GM19238 (cell line): Measurements from ENCODE around the gene SCN4A.
"Not testable (repeated sequence)": the region's sequence is repeated elsewhere in the genome, so short reads cannot be mapped to it uniquely, and the experiment has no call there.

Source experiments
- DNase-seq: peaks from one replicate; pipeline ENCODE4 v3.0.0; 2011; ENCODE audit warnings: low spot score; ENCODE audit not compliant: insufficient read length

SCN4A gene

GRCh38 chr17:63917646-63918045 is 55.1 kb downstream of the SCN4A start:
- DNase-seq: no peak

GRCh38 chr17:63917206-63917605 is 55.5 kb downstream of the SCN4A start:
- DNase-seq: not testable (repeated sequence)

GRCh38 chr17:63916566-63917185 is 56.0 kb downstream of the SCN4A start:
- DNase-seq: no peak

- not testable (repeated sequence) for DNase-seq
These were observed 57.0 kb downstream of the SCN4A start for GRCh38 chr17:63915753-63916152.

GRCh38 chr17:63914471-63914870 is 58.2 kb downstream of the SCN4A start:
- DNase-seq: no peak

GRCh38 chr17:63911657-63912100 is 61.0 kb downstream of the SCN4A start:
- no peak for DNase-seq

- DNase-seq: no peak
These were observed 61.6 kb downstream of the SCN4A start, which contains the start of gene CSHL1 for GRCh38 chr17:63911041-63911635. Gene CSHL1, minus strand, starts transcription at chr17:63911258. Its CDS starts 62 bp downstream, at chr17:63911196.

- no peak for DNase-seq
These were observed 62.6 kb downstream of the SCN4A start for GRCh38 chr17:63910096-63910495.

GRCh38 chr17:63909586-63909985 is 63.1 kb downstream of the SCN4A start:
- DNase-seq: not testable (repeated sequence)

GRCh38 chr17:63907161-63907778 is 65.4 kb downstream of the SCN4A start:
- DNase-seq: not testable (repeated sequence)

- DNase-seq: not testable (repeated sequence)
These were observed 67.9 kb downstream of the SCN4A start for GRCh38 chr17:63904796-63905195.

GRCh38 chr17:63903787-63904201 is 68.9 kb downstream of the SCN4A start:
- not testable (repeated sequence) for DNase-seq

- not testable (repeated sequence) for DNase-seq
These were observed 70.7 kb downstream of the SCN4A start for GRCh38 chr17:63901971-63902370.

GRCh38 chr17:63898899-63899798 is 73.6 kb downstream of the SCN4A start:
- not testable (repeated sequence) for DNase-seq

GRCh38 chr17:63896524-63897354 is 76.0 kb downstream of the SCN4A start, which contains the start of gene CSH1:
Gene CSH1, minus strand, starts transcription at chr17:63896574. Its CDS starts 63 bp downstream, at chr17:63896511.
- DNase-seq: not testable (repeated sequence)

- not testable (repeated sequence) for DNase-seq
These were observed 77.9 kb downstream of the SCN4A start for GRCh38 chr17:63894821-63895220.

GRCh38 chr17:63894021-63894420 is 78.7 kb downstream of the SCN4A start:
- DNase-seq: not testable (repeated sequence)

GRCh38 chr17:63892316-63893037 is 80.2 kb downstream of the SCN4A start:
- DNase-seq: not testable (repeated sequence)

- not testable (repeated sequence) for DNase-seq
These were observed 83.5 kb downstream of the SCN4A start for GRCh38 chr17:63889026-63889848.
